B cell (primary cell): ENCODE data around the gene ERBB2. TPM values are rescaled to one million over a fixed set of nuclear protein-coding genes. Genes with fewer than 3 reads are reported as not detected.

Experiments
- ATAC-seq: fragments of 200-7000 bp; cut with Tn5 transposase; one replicate; pipeline ENCODE4 v1.10.0; 2021; ENCODE audit warnings: low read depth, mild to moderate bottlenecking, moderate number of reproducible peaks, moderate library complexity
- CTCF ChIA-PET: fragments of 350-600 bp; sonication (Branson Sonifier 250); formaldehyde crosslinking; loops from one replicate; lab custom pipeline; 2021; ENCODE audit warnings: antibody characterized with exemption, inconsistent platforms; lab: Charles Lee
- POLR2A ChIA-PET: fragments of 350-600 bp; sonication (Branson Sonifier 250); formaldehyde crosslinking; loops from one replicate; lab custom pipeline; 2021; ENCODE audit warnings: antibody characterized with exemption; lab: Charles Lee
- DNase-seq: peaks from one replicate; pipeline ENCODE4 v3.0.0; 2013
- H2AFZ ChIP-seq: 2 replicates; pipeline ENCODE4 v1.6.1; 2012; ENCODE audit warnings: mild to moderate bottlenecking, low read depth, low read length; ENCODE audit not compliant: insufficient read depth, poor library complexity, severe bottlenecking
- H3K27ac ChIP-seq, 2 donors: 1 replicate in 1 of 2; 2 replicates in 1 of 2; pipeline ENCODE4 v1.5.1; 2012 to 2013; ENCODE audit warnings: low read length in 2 of 2, mild to moderate bottlenecking in 2 of 2, moderate library complexity in 1 of 2
- H3K27me3 ChIP-seq, 4 experiments: fragments of 200-600 bp in 1 of 4; sonication (generic) in 1 of 4; replicated peaks in 1 of 4; 1 replicate in 2 of 4; 2 replicates in 2 of 4; pipeline versions ENCODE4 v1.6.1 to v1.7.0; 2013 to 2016; ENCODE audit warnings: low read length in 3 of 4, mild to moderate bottlenecking in 2 of 4, mixed read lengths in 1 of 4, moderate library complexity in 1 of 4; ENCODE audit not compliant: insufficient read depth in 4 of 4, control insufficient read depth in 3 of 4; ENCODE audit errors: control extremely low read depth in 1 of 4
- H3K36me3 ChIP-seq, 2 experiments: replicated peaks in 1 of 2; 1 replicate in 1 of 2; 2 replicates in 1 of 2; pipeline versions ENCODE4 v1.6.1 to v1.7.1; 2013; ENCODE audit warnings: low read length in 1 of 2; ENCODE audit not compliant: insufficient read depth in 2 of 2, control insufficient read depth in 1 of 2; ENCODE audit errors: control extremely low read depth in 1 of 2, extremely low read depth in 1 of 2
- H3K4me1 ChIP-seq, 2 donors: fragments of 200-600 bp in 1 of 2; sonication (generic) in 1 of 2; 1 replicate in 1 of 2; 2 replicates in 1 of 2; pipeline versions ENCODE4 v1.5.1 to v1.6.1; 2013 to 2017; ENCODE audit warnings: low read length in 2 of 2; ENCODE audit not compliant: control insufficient read depth in 2 of 2, insufficient read depth in 2 of 2
- H3K4me2 ChIP-seq: replicated peaks from 2 replicates; pipeline ENCODE3; 2012; ENCODE audit warnings: mild to moderate bottlenecking, low read depth, low read length; ENCODE audit not compliant: poor library complexity, severe bottlenecking
- H3K4me3 ChIP-seq, 5 experiments: fragments of 200-600 bp in 1 of 5; sonication (generic) in 1 of 5; 1 replicate in 3 of 5; 2 replicates in 2 of 5; pipeline versions ENCODE4 v1.5.1 to v1.7.0; 2011 to 2016; ENCODE audit warnings: low read length in 4 of 5, mild to moderate bottlenecking in 4 of 5, low read depth in 2 of 5, control low read depth in 1 of 5, moderate library complexity in 1 of 5; ENCODE audit not compliant: insufficient read depth in 1 of 5; ENCODE audit errors: control extremely low read depth in 1 of 5, extremely low read depth in 1 of 5
- H3K79me2 ChIP-seq: fragments of 200-600 bp; sonication (generic); one replicate; pipeline ENCODE4 v1.6.0; 2016; ENCODE audit warnings: low read length; ENCODE audit not compliant: control insufficient read depth, insufficient read depth
- H3K9ac ChIP-seq: fragments of 200-600 bp; sonication (generic); 2 replicates; pipeline ENCODE4 v1.6.1; 2017; ENCODE audit warnings: mild to moderate bottlenecking, low read length, moderate library complexity
- H3K9me3 ChIP-seq, 3 donors: one replicate each; pipeline versions ENCODE4 v1.6.1 to v1.7.1; 2013; ENCODE audit warnings: low read length in 2 of 3; ENCODE audit not compliant: control insufficient read depth in 2 of 3, insufficient read depth in 1 of 3; ENCODE audit errors: control extremely low read depth in 1 of 3
- H4K20me1 ChIP-seq: 2 replicates; pipeline ENCODE4 v1.6.0; 2012; ENCODE audit warnings: mild to moderate bottlenecking, low read length; ENCODE audit not compliant: insufficient read depth, control insufficient read depth, poor library complexity, severe bottlenecking
- H3K27ac Mint-ChIP-seq: one replicate; pipeline ENCODE4 v1.8.0; 2021; ENCODE audit warnings: mixed read lengths
- H3K27me3 Mint-ChIP-seq: one replicate; pipeline ENCODE4 v1.8.0; 2021; ENCODE audit warnings: mixed read lengths
- H3K4me1 Mint-ChIP-seq: one replicate; pipeline ENCODE4 v1.8.0; 2021; ENCODE audit warnings: mixed read lengths
- H3K4me3 Mint-ChIP-seq: one replicate; pipeline ENCODE4 v1.8.0; 2021; ENCODE audit warnings: mixed read lengths
- H3K9me3 Mint-ChIP-seq: one replicate; pipeline ENCODE4 v1.8.0; 2022; ENCODE audit warnings: mixed read lengths; ENCODE audit not compliant: insufficient read depth
- CTCF ChIP-seq: fragments of 200-600 bp; IDR thresholded peaks from one replicate; pipeline ENCODE4 v1.8.0; 2022; ENCODE audit warnings: antibody characterized with exemption, mild to moderate bottlenecking
- EZH2 ChIP-seq: IDR thresholded peaks from 2 replicates; pipeline ENCODE4 v1.6.1; 2012; ENCODE audit warnings: borderline replicate concordance, low read depth, mild to moderate bottlenecking, moderate library complexity, low read length; ENCODE audit not compliant: insufficient read depth, poor library complexity, severe bottlenecking
- WGBS: methylation state at CpG from one replicate; pipeline ENCODE4 v1.1.5; 2013; ENCODE audit warnings: missing lambda C conversion rate; ENCODE audit not compliant: insufficient coverage; 5-methylcytosine and 5-hydroxymethylcytosine counted together
- intact Hi-C: fragments of 100-400 bp; cut with micrococcal nuclease; formaldehyde crosslinking; loops from one replicate; pipeline ENCODE4 v1.10.0; 2022
- polyA plus RNA-seq: library from polyadenylated mRNA; depleted of rRNA; stranded (reverse); fragments of >200 nt; gene quantifications from 2 replicates; pipeline ENCODE4 v1.2.3, GENCODE V29; 2012
- total RNA-seq, 2 donors: library from RNA; stranded (reverse); fragments of 120-200 nt in 1 of 2; gene quantifications; 1 replicate in 1 of 2; 2 replicates in 1 of 2; pipeline versions ENCODE4 v1.2.3 to v1.2.4, GENCODE V29; 2013 to 2022

ERBB2 gene
- total and polyA plus RNA-seq, 2 donors (not counting 1 experiment from before 2014, with no cell fraction given), result 3.2 to 8.4 TPM

- Histone ChIP-seq H3K9me3 (peaks cover 0 to 4% (median 0%) of the 10 kb centered on the region in 3 donors), H3K79me2 (no peaks in the 10 kb centered on the region), H3K9ac (peak overlapping the region; percentile 11), H4K20me1 (no peaks in the 10 kb centered on the region), H3K36me3 (peaks cover 0 to 1% of the 10 kb centered on the region in 2 experiments), H3K27ac (no peak overlapping the region), H3K4me3 (peak overlapping the region in 1 of 5 experiments; percentile 9), H3K4me2 (peak overlapping the region; percentile 58), H3K27me3 (peaks cover 0 to 33% (median 17%) of the 10 kb centered on the region in 4 experiments), H2AFZ (peak overlapping the region; percentile 22), H3K4me1 (peaks cover 6 to 17% of the 10 kb centered on the region in 2 donors)
- CTCF ChIA-PET, result interaction anchor here (0.9 to 1.1 kb wide), 2 partner anchors 18 to 68 kb away, joined by 3 read pairs; no protein-coding TSS in a partner anchor
- intact Hi-C loops, result no loop called here
- POLR2A ChIA-PET, result interaction anchor here (0.6 kb wide), 1 partner anchor 43 kb away, joined by 4 read pairs; no protein-coding TSS in a partner anchor
- ATAC-seq (no peak), DNase-seq (no peak)
- H3K4me3 Mint-ChIP-seq, result no peak overlapping the region
- H3K27ac Mint-ChIP-seq, result no peak overlapping the region
- TF ChIP-seq EZH2, result peak; percentile 24
- no peak for TF ChIP-seq CTCF
- H3K4me1 Mint-ChIP-seq, result peaks cover 11% of the 10 kb centered on the region
- no peaks in the 10 kb centered on the region for H3K9me3 Mint-ChIP-seq
- H3K27me3 Mint-ChIP-seq, result peaks cover 33% of the 10 kb centered on the region
- 5% methylated on average over 51 of the region's 57 CpGs for WGBS
Measured at GRCh38 chr17:39700148-39700987, 504 bp downstream of the ERBB2 start.
